Mesothelial cell of epicardium (in vitro differentiated cells): Measurements from ENCODE around the gene PBX2. TPM values are rescaled to one million over a fixed set of nuclear protein-coding genes. Genes with fewer than 3 reads are reported as not detected.
"Not testable (repeated sequence)": the region's sequence is repeated elsewhere in the genome, so short reads cannot be mapped to it uniquely, and the experiment has no call there.

Experiments used
- DNase-seq, 2 experiments: peaks; one replicate each; pipeline ENCODE4 v3.0.0; 2021; ENCODE audit warnings: low spot score in 2 of 2; ENCODE audit not compliant: unreplicated experiment in 2 of 2
- H3K27ac Mint-ChIP-seq: 2 replicates; pipeline ENCODE4 v1.8.0; 2021; ENCODE audit warnings: mixed read lengths
- H3K27me3 Mint-ChIP-seq: 2 replicates; pipeline ENCODE4 v1.8.0; 2021; ENCODE audit warnings: low read depth, mixed read lengths
- H3K36me3 Mint-ChIP-seq: 2 replicates; pipeline ENCODE4 v1.8.0; 2021; ENCODE audit warnings: mixed read lengths
- H3K4me1 Mint-ChIP-seq: 2 replicates; pipeline ENCODE4 v1.8.0; 2021; ENCODE audit warnings: mixed read lengths
- H3K4me3 Mint-ChIP-seq: 2 replicates; pipeline ENCODE4 v1.8.0; 2021; ENCODE audit warnings: mild to moderate bottlenecking, moderate library complexity, mixed read lengths
- H3K9me3 Mint-ChIP-seq: 2 replicates; pipeline ENCODE4 v1.8.0; 2021; ENCODE audit warnings: mixed read lengths
- total RNA-seq: library from RNA; stranded (reverse); gene quantifications from 3 replicates; pipeline ENCODE4 v1.2.1, GENCODE V29; 2021
- TF ChIP-seq, protein P1 (sequence below): fragments of 200-600 bp; sonication (generic); IDR thresholded peaks from one replicate; pipeline ENCODE4 v1.5.0; 2021; ENCODE audit warnings: antibody characterized with exemption; ENCODE audit not compliant: unreplicated experiment

The PBX2 gene
- total RNA-seq, 1 donor from 2014 or later: 236 TPM

DNA sequence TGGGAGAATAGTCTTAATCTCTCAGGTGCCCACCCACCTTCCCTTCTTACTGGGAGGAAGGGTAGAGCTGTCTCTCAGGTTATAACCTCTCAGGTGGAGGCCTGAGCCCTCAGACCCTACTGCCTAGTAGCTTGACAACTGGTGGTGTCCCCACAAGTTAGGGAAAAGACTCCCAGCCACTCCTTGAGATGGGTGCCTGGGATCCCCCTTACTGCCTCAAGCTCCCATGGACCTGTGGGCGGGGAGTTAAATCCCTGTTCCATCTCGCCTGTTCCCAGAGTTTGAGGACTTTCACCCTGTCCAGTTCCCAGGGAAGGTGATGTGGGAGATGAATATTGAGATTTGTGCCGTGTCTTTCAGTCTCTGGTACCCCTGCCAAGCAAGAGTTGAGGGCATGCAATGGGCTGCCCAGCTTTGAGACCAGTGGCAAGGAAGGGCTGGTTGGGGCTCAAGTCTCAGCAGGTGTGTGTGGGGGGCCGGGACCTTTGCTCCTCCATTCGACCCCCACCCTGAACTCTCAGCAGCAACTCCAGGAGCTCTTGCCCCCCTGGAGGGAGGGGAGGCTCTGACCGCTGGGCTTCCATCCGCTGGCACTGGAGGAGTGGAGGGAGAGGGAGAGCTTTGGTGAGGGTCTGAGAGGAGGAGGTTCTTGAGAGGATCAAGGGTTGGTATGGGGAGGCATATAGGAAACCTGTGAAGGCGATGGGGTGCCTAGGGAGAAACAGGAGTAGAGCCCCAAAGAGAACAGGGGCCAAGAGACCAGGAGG is 1.1 kb upstream of the PBX2 start:
- no peak for DNase-seq
- peak overlapping the region; percentile 40 for H3K4me3 Mint-ChIP-seq
- peaks cover 13% of the 10 kb centered on the region for H3K36me3 Mint-ChIP-seq
- TF ChIP-seq, protein P1, sequence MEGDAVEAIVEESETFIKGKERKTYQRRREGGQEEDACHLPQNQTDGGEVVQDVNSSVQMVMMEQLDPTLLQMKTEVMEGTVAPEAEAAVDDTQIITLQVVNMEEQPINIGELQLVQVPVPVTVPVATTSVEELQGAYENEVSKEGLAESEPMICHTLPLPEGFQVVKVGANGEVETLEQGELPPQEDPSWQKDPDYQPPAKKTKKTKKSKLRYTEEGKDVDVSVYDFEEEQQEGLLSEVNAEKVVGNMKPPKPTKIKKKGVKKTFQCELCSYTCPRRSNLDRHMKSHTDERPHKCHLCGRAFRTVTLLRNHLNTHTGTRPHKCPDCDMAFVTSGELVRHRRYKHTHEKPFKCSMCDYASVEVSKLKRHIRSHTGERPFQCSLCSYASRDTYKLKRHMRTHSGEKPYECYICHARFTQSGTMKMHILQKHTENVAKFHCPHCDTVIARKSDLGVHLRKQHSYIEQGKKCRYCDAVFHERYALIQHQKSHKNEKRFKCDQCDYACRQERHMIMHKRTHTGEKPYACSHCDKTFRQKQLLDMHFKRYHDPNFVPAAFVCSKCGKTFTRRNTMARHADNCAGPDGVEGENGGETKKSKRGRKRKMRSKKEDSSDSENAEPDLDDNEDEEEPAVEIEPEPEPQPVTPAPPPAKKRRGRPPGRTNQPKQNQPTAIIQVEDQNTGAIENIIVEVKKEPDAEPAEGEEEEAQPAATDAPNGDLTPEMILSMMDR: no peak
- H3K27me3 Mint-ChIP-seq: no peaks in the 10 kb centered on the region
- H3K27ac Mint-ChIP-seq: peak overlapping the region; percentile 94
- no peaks in the 10 kb centered on the region for H3K9me3 Mint-ChIP-seq
- peaks cover 70% of the 10 kb centered on the region for H3K4me1 Mint-ChIP-seq

DNA sequence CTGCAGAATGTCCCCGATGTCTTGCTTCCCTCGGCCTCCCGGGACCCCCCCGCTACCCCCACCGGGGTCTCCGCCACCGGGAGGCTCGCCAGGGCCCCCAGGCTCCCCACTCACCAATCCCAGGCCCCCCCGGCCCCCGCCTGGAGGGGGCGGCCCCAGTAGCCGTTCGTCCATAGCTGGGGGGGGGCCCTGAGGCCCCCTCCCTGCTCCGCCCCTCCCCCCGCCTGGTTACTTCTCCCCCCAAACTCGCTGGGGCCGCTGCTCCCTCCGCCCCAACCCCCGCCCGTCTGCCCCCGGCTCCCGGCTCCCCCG is 304 bp downstream of the PBX2 start:
- Mint-ChIP-seq H3K27ac (peak overlapping the region; percentile 97), H3K36me3 (peaks cover 17% of the 10 kb centered on the region), H3K27me3 (no peaks in the 10 kb centered on the region), H3K4me1 (peaks cover 71% of the 10 kb centered on the region), H3K9me3 (no peaks in the 10 kb centered on the region), H3K4me3 (peak overlapping the region; percentile 86)
- TF ChIP-seq, protein P1: no peak
- DNase-seq: no peak

DNA sequence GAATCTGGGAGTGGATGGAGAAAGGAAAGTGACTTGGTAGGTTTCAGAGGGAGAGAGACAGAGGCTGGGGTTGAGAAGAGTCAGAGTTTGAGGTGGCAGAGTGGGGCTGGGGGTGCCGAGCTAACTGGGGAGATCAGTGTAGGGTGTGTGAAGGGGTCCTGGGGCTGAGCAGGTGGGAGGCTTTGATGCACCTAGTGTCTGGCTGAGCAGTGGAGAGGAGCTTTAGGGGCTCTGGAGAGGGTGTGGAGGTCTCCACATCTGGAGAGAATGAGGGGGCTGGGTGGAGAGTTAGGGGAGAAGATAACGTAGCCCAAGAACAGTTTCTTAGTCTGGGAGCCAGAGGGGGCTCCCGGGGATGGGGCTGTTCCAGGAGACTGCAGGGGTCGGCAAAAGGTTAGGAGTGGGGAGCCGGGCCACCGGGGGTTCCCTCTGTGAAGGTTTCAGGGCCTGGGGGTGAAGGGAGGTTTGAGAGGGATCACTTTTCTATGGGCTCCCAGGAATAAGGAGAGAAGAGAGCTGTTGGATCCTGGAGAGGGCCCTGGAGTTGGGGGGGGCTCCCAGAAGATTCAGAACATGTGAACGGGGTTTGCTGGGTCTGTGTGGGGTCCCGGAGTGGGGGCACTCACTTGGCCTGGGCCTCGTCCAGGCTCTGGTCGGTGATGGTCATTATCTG is 797 bp downstream of the PBX2 start:
- no peak for DNase-seq
- H3K4me3 Mint-ChIP-seq: peak overlapping the region; percentile 86
- peaks cover 70% of the 10 kb centered on the region for H3K4me1 Mint-ChIP-seq
- peak overlapping the region; percentile 97 for H3K27ac Mint-ChIP-seq
- TF ChIP-seq, protein P1: no peak
- no peaks in the 10 kb centered on the region for H3K27me3 Mint-ChIP-seq
- H3K36me3 Mint-ChIP-seq: peaks cover 17% of the 10 kb centered on the region
- H3K9me3 Mint-ChIP-seq: no peaks in the 10 kb centered on the region

DNA sequence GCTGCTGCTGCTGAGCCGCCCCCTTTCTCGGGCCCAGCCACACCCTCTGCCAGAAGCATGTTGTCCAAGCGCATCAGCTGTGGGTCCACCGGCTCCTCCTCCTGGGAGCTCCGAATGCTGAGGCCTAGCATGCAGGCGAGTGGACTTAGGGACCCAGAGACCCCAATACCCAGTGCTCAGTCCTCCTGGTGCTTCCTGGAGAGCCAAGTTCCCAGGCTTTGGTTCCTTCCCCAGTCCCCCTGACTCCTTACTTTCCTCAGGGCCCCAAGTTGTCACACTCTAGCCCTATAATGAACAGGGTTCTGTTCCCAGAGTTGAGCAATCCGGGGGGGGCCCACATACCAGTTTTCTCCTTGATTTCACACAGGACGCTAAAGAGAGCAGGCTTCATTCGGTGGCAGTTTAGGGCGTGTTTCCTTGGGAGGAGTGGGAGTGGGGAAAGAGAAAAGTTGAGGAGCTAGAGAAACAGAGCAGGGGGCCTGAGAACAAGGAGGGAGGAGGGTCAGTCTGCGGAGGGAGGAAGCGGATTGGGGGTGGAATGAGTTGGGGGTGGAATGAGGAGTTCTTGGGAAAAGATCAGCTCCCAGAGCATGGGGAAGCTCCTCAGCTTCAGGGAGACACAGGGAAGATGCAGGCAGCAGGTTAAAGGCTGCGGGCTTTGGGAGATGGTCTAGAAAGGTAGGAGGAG is 1.5 kb downstream of the PBX2 start:
- H3K27me3 Mint-ChIP-seq: no peaks in the 10 kb centered on the region
- peaks cover 69% of the 10 kb centered on the region for H3K4me1 Mint-ChIP-seq
- peak overlapping the region; percentile 97 for H3K27ac Mint-ChIP-seq

DNA sequence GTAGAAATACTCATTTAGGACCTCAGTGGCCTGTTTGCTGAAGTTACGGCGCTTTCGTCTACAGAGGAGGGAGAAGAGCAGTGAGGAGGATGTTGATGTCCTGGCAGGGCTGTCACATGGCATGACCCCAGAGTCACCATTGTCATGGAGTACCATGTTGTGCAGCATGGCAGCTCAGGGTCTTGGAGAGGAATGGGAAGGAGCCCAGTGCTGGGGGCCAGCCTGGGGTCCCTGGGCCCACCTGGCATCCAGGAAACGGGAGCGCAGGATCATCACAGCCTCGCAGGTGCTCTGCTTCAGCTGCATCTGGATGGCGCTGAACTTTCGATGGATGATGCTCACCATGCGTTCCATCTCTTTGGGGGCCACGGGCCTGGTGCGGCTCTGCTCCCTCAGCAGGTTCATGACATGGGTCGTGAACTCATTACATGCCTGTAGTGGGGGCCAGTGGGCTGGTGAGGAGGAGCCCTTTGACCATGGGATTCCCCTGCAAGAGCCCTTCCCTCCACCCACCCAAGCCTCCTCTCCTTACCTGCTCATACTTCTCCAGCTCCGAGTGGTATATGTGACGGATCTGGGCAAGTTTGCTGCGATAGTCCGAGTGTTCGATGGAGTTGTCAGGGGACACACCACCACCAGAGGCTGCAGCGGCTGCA is 2.1 kb downstream of the PBX2 start:
- Mint-ChIP-seq H3K4me3 (peak overlapping the region; percentile 86), H3K36me3 (peaks cover 17% of the 10 kb centered on the region), H3K4me1 (peaks cover 66% of the 10 kb centered on the region), H3K27ac (peak overlapping the region; percentile 97)
- not testable (repeated sequence) for DNase-seq, H3K9me3 Mint-ChIP-seq, H3K27me3 Mint-ChIP-seq

More for the DNA sequence above, 1.5 kb downstream of the PBX2 start:
- Mint-ChIP-seq H3K9me3 (no peaks in the 10 kb centered on the region), H3K4me3 (peak overlapping the region; percentile 86), H3K36me3 (peaks cover 17% of the 10 kb centered on the region)
- DNase-seq: no peak
- TF ChIP-seq, protein P1: no peak
